Heart right ventricle (tissue), 16 donors: ENCODE measurements around the gene MSANTD4. TPM values are rescaled to one million over a fixed set of nuclear protein-coding genes. Genes with fewer than 3 reads are reported as not detected.

Experiments used
- ATAC-seq, 8 donors: fragments of 200-7000 bp; cut with Tn5 transposase; one replicate each; pipeline ENCODE4 v1.9.1; 2020; ENCODE audit warnings: mild to moderate bottlenecking in 8 of 8, moderate library complexity in 8 of 8, moderate number of reproducible peaks in 1 of 8
- DNase-seq, 2 donors: peaks; one replicate each; pipeline ENCODE4 v3.0.0-alpha.2; 2020
- H3K27ac ChIP-seq, 10 donors: fragments of 200-600 bp; sonication (generic) in 2 of 10; one replicate each; pipeline versions ENCODE4 v1.5.0 to v1.8.0; 2020 to 2022; ENCODE audit warnings: mild to moderate bottlenecking in 3 of 10
- H3K27me3 ChIP-seq, 7 donors: fragments of 200-600 bp; one replicate each; pipeline ENCODE4 v1.8.0; 2021 to 2022; ENCODE audit warnings: mild to moderate bottlenecking in 2 of 7
- H3K36me3 ChIP-seq, 9 donors: fragments of 200-600 bp; sonication (generic) in 1 of 9; one replicate each; pipeline versions ENCODE4 v1.5.0 to v1.8.0; 2020 to 2022; ENCODE audit warnings: mild to moderate bottlenecking in 2 of 9
- H3K4me1 ChIP-seq, 9 donors: fragments of 200-600 bp; sonication (generic) in 1 of 9; one replicate each; pipeline versions ENCODE4 v1.5.0 to v1.8.0; 2020 to 2022; ENCODE audit warnings: mild to moderate bottlenecking in 4 of 9
- H3K4me3 ChIP-seq, 10 donors: fragments of 200-600 bp; sonication (generic) in 2 of 10; one replicate each; pipeline versions ENCODE4 v1.5.0 to v1.8.0; 2020 to 2022; ENCODE audit warnings: mild to moderate bottlenecking in 7 of 10, moderate library complexity in 2 of 10
- H3K9me3 ChIP-seq, 11 donors: fragments of 200-600 bp in 10 of 11; sonication (generic) in 2 of 11; one replicate each; pipeline versions ENCODE4 v1.5.0 to v1.8.0; 2013 to 2022; ENCODE audit warnings: mild to moderate bottlenecking in 2 of 11, control low read depth in 1 of 11, moderate library complexity in 1 of 11
- CTCF ChIP-seq, 9 donors: fragments of 200-600 bp; sonication (generic) in 2 of 9; IDR thresholded peaks; one replicate each; pipeline versions ENCODE4 v1.5.0 to v1.8.0; 2021 to 2022; ENCODE audit warnings: antibody characterized with exemption in 9 of 9, mild to moderate bottlenecking in 5 of 9, moderate library complexity in 1 of 9
- WGBS, 2 donors: extraction: QIAGEN DNeasy Blood & Tissue Kit; methylation state at CpG; one replicate each; pipeline ENCODE4 v1.1.7; 2013; ENCODE audit warnings: inconsistent platforms in 1 of 2; 5-methylcytosine and 5-hydroxymethylcytosine counted together
- intact Hi-C, 10 donors: fragments of 100-400 bp; cut with DNase I; formaldehyde crosslinking; loops; one replicate each; pipeline versions ENCODE4 v1.11.1 to v1.14.2; 2022
- polyA plus RNA-seq, 2 donors: library from polyadenylated mRNA; stranded (reverse); fragments of 200-250 nt; gene quantifications; one replicate each; pipeline ENCODE4 v1.2.3, GENCODE V29; 2013
- total RNA-seq, 10 donors: library from RNA; stranded (reverse); fragmentation: NEBNext Ultra II Directional in 3 of 10; extraction: Animal tissue kit (Norgen Biotek cat#: 25700) in 3 of 10; gene quantifications; one replicate each; pipeline versions ENCODE4 v1.2.1 to v1.2.4, GENCODE V29; 2021 to 2023
- donor health status: Arrhythmogenic right ventricular cardiomyopathy.
- donor health status: ischemic (EF 13 %, LVEDD 7.1; RV severe dilation, severe dysfunction).
- donor health status: healthy with polysubstance abuse.
- donor health status: DM: no; HTN: yes; CAD: no.
- donor health status: DM: no; HTN: no; CAD: no.
- donor health status: ischemic (EF 25% LVEDD 6.9; RV normal size, moderate dysfunction).
- donor health status: ischemic (EF 25% LVEDD 5.7; RV mildly dilated, moderate dysfunction).
- donor health status: healthy.
- donor health status: DM: yes; HTN: yes; CAD: no.
- donor health status: Ischemic cardiomyopathy.
- donor health status: ischemic (EF 35%, LVEDD 5.7; RV mildly dilated, moderate dysfunction).
- donor health status: nonischemic (EF 11% LVEDD 7.7; RV severe dilation, severe dysfunction).
- donor health status: DM: yes; HTN: yes; CAD: no.
- donor health status: PGD.
- donor health status: ischemic (EF 29% LVEDD 5.4; RV normal size, mild dysfunction).
- donor health status: nonischemic (EF 23%, LVEDD 6.1; RV moderate dilation, normal function).

MSANTD4 gene
- total and polyA plus RNA-seq, 12 donors: 7.7 to 30.5 (median 21.9) TPM

- DNase-seq: no peak
- WGBS, 2 donors: 83 to 85% methylated on average over 2 of the region's 2 CpGs
- Histone ChIP-seq H3K27me3 (no peaks in the 10 kb centered on the region), H3K9me3 (no peaks in the 10 kb centered on the region), H3K27ac (no peak overlapping the region), H3K4me1 (no peaks in the 10 kb centered on the region), H3K36me3 (no peaks in the 10 kb centered on the region), H3K4me3 (no peak overlapping the region)
- ATAC-seq: no peak
- TF ChIP-seq CTCF (IDR thresholded peaks at IDR 0.05): no peak
- intact Hi-C loops: no loop called here
Observed at GRCh38 chr11:105986554-105986953, 35.5 kb downstream of the MSANTD4 start.

GRCh38 chr11:105979997-105980703, 41.9 kb downstream of the MSANTD4 start:
- Histone ChIP-seq H3K27me3 (no peaks in the 10 kb centered on the region), H3K9me3 (no peaks in the 10 kb centered on the region), H3K4me1 (no peaks in the 10 kb centered on the region), H3K27ac (no peak overlapping the region), H3K4me3 (no peak overlapping the region), H3K36me3 (no peaks in the 10 kb centered on the region)
- WGBS, 2 donors: 88 to 90% methylated on average over 10 of the region's 10 CpGs
- intact Hi-C loops: no loop called here
- no peak for TF ChIP-seq CTCF (IDR thresholded peaks at IDR 0.05)
- ATAC-seq (no peak), DNase-seq (no peak)

GRCh38 chr11:105975128-105975527, 46.9 kb downstream of the MSANTD4 start:
- Histone ChIP-seq H3K9me3 (no peaks in the 10 kb centered on the region), H3K4me1 (no peaks in the 10 kb centered on the region), H3K4me3 (no peak overlapping the region), H3K36me3 (no peaks in the 10 kb centered on the region), H3K27ac (no peak overlapping the region), H3K27me3 (no peaks in the 10 kb centered on the region)
- intact Hi-C loops: no loop called here
- 58 to 75% methylated on average over 1 of the region's 1 CpG for WGBS, 2 donors
- no peak for DNase-seq
- no peak for ATAC-seq
- TF ChIP-seq CTCF (IDR thresholded peaks at IDR 0.05): no peak

GRCh38 chr11:105969756-105970155, 52.3 kb downstream of the MSANTD4 start:
- Histone ChIP-seq H3K36me3 (no peaks in the 10 kb centered on the region), H3K4me1 (no peaks in the 10 kb centered on the region), H3K9me3 (no peaks in the 10 kb centered on the region), H3K27ac (no peak overlapping the region), H3K4me3 (no peak overlapping the region), H3K27me3 (no peaks in the 10 kb centered on the region)
- 70 to 73% methylated on average over 1 of the region's 1 CpG for WGBS, 2 donors
- intact Hi-C loops: no loop called here
- no peak for ATAC-seq
- TF ChIP-seq CTCF (IDR thresholded peaks at IDR 0.05): no peak
- no peak for DNase-seq
